HG03571 (cell line): ENCODE measurements around the gene CCDC18.
"Not testable (repeated sequence)": the region's sequence is repeated elsewhere in the genome, so short reads cannot be mapped to it uniquely, and the experiment has no call there.

ENCODE experiments used
- ATAC-seq: cut with Tn5 transposase; IDR thresholded peaks from one replicate; pipeline ENCODE4 v1.9.1; 2021; ENCODE audit not compliant: unreplicated experiment

The CCDC18 gene

DNA sequence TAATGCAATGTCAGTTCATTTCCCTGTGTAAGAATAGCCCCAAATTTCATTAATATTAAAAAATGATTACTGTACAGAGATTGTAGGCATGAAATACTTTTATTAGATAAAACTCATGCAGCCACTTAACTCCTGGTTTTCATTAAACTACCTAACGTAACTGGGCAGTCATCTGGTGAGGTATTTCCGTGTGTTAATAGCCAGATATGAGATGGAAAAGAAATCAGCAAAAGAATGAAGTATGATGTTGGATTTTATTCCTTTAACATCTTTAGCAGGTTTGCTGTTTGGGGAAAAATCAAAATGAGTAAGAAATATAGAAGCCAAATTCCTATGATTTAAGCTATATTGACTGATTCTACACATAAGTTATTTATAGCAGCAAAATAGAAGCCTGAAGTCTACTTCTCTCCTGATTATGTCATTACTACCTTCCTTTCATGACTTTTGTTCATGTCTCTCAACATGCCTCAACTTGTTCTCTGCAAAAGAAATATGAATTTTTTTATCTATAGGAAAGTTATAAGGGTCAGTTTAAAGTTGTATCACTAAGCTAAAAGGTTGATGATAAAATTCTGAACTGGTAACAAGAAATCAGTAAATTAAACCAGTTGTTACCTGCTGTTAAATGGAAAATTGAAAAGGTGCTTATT is 42.6 kb downstream of the CCDC18 start:
- no peak for ATAC-seq

- ATAC-seq: no peak
Observed at GRCh38 chr1:93235261-93235660, 54.7 kb downstream of the CCDC18 start.

DNA sequence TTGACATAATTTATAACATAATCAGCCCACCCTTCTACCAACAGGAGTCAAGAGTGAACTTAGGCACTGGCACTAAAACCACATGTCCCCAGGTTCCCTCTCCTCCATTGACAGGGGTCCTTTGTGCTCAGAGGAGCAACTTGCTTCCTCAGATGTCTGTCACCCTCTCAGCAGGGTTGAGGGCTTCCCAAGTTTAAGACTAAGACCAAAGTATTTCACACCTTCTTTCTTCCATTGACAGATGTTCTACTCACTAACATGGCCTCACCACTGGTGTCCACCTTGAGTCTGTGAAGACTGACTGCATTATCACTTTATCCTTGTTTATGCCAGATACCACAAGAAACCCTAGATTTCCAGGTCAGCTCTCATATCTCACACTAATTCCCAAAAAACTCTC is 56.5 kb downstream of the CCDC18 start:
- ATAC-seq: no peak

DNA sequence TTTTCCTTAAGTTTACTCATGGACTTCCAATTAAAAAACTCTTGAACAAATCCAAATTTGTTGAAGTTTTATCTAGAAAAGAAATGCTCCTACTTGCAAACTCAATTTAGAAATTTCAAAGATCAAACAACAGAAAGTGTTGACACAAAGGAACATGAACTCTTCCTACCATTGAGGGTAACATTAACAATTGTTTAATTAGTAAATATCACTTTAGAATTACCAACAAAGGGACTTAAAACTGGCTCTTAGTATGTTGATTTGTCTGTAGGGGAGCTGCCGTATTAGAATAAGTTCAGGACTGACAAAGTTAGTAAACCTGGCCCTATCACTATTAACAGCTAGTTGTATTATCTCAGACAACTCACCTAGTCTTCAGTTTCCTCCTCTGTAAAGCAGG is 57.9 kb downstream of the CCDC18 start:
- no peak for ATAC-seq

GRCh38 chr1:93239863-93240262 is 59.3 kb downstream of the CCDC18 start:
- no peak for ATAC-seq

DNA sequence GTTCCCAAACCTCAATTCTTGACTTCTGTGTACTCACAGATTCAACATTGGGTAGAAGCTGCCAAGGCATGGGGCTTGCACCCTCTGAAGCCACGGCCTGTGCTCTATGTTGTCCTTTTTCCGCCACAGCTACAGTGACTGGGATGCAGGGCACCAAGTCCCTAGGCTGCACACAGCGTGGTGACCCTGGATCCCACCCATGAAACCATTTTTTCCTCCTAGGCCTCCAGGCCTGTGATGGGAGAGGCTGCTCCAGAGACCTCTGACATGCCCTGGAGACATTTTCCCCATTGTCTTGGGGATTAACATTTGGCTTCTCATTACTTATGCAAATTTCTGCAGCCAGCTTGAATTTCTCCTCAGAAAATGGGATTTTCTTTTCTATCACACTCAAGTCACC is 62.7 kb downstream of the CCDC18 start:
- ATAC-seq: not testable (repeated sequence)

- ATAC-seq: no peak
Observed at GRCh38 chr1:93244298-93245069, 64.0 kb downstream of the CCDC18 start.

DNA sequence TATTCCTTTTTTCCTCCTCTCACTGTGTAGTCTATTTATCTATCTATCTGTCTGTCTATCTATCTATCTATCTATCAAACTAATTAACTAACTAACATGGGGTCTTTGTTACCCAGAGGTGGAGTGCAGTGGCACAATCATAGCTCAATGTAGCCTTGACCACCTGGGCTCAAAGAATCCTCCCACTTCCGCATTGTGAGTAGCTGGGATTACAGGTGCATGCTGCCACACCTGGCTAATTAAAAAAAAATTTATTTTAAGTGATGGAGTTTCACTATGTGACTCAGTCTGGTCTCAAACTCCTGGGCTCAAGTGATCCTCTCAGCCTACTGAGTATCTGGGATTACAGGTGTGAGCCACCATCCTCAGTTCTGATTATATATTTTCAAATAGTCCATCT is 71.4 kb downstream of the CCDC18 start:
- ATAC-seq: no peak

- ATAC-seq: no peak
Observed at GRCh38 chr1:93252598-93252997, 72.1 kb downstream of the CCDC18 start.

DNA sequence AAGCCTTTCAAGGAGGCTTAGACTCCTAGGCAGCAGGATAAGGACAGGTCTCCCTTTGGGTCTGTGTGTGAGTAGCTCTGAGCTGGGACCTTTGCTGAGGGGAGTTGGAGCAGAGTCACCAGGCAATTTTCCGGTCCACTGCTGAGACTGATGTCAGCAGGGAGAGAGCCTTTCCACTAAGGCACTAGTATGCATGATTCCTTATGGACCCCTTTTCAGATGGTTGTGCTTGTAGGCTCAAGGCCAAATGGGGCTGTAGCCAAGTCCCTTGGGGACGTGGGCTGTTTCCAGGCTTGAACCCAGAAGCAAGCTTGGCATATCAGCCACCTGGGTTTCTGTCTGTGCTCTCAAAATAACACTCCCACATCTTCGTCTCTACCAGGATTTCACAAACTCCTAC is 73.0 kb downstream of the CCDC18 start:
- ATAC-seq: no peak

GRCh38 chr1:93255222-93256079 is 74.9 kb downstream of the CCDC18 start:
- ATAC-seq: no peak

DNA sequence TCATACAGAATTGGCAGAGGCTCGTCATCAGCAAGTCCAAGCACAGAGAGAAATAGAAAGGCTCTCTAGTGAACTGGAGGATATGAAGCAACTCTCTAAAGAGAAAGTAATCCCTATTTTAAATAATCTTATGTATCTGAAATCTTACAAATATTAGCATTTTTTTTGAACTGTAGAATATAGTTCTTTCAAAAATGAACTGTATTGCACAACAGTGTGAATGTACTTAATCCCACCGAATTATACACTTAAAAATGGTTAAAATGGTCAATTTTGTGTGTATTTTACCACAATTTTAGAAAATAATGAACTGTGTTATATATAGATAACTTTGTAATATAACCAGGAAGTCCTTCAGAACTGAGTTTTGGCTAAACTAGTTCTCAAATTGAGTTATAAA is 75.9 kb downstream of the CCDC18 start:
- ATAC-seq: no peak

GRCh38 chr1:93257889-93258288 is 77.4 kb downstream of the CCDC18 start:
- ATAC-seq: no peak

DNA sequence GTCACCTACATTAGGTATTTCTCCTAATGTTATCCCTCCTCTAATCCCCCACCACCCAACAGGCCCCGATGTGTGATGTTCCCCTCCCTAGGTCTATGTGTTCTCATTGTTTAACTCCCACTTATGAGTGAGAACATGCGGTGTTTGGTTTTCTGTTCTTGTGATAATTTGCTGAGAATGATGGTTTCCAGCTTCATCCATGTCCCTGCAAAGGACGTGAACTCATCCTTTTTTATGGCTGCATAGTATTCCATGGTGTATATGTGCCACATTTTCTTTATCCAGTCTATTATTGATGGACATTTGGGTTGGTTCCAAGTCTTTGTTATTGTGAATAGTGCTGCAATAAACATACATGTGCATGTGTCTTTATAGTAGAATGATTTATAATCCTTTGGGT is 80.2 kb downstream of the CCDC18 start:
- ATAC-seq: not testable (repeated sequence)

- no peak for ATAC-seq
Observed at GRCh38 chr1:93262645-93263044, 82.1 kb downstream of the CCDC18 start.

- not testable (repeated sequence) for ATAC-seq
Observed at GRCh38 chr1:93268888-93269287, 88.4 kb downstream of the CCDC18 start.

- ATAC-seq: not testable (repeated sequence)
Observed at GRCh38 chr1:93275262-93275633, 94.7 kb downstream of the CCDC18 start.

- ATAC-seq: no peak
Observed at GRCh38 chr1:93275634-93276295, 95.2 kb downstream of the CCDC18 start.

GRCh38 chr1:93277530-93277929 is 97.0 kb downstream of the CCDC18 start:
- not testable (repeated sequence) for ATAC-seq

DNA sequence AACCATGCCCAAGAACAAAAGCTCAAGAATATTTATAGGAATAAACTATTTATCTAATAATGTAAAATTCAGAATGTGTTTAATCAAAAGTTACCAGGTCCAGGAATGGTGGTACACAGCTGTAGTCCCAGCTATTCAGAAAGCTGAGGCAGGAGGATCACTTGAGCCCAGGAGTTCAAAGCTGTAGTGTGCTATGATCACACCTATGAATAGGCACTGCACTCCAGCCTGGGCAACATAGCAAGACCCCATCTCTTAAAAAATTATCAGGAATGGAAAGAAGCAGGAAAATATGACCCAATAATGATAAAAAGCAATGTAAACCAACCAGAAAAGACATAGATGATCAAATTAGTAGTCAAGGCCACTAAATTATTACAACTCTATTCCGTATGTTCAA is 103.0 kb downstream of the CCDC18 start:
- ATAC-seq: no peak

DNA sequence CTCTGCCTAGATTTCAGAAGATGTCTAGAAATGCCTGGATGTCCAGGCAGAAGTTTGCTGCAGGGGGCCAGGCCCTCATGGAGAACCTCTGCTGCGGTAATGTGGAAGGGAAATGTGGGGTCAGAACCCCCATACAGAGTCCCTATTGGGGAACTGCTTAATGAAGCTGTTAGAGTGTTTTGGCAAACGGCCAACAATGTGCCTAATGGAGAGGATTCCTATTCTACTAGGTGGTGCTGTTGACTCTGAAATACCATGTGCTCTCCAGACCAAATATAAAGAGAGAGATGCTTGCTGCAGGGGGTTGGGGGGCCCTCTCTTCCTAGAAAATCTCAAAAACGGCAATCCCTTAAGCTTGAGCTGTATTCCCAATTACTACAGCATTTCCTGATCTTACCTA is 108.0 kb downstream of the CCDC18 start:
- no peak for ATAC-seq
